HG02588 (cell line): Measurements from ENCODE around the gene PVALB.

Experiments
- ATAC-seq: cut with Tn5 transposase; IDR thresholded peaks from one replicate; pipeline ENCODE4 v1.9.1; 2021; ENCODE audit warnings: mild to moderate bottlenecking, moderate library complexity; ENCODE audit not compliant: unreplicated experiment

The PVALB gene

DNA sequence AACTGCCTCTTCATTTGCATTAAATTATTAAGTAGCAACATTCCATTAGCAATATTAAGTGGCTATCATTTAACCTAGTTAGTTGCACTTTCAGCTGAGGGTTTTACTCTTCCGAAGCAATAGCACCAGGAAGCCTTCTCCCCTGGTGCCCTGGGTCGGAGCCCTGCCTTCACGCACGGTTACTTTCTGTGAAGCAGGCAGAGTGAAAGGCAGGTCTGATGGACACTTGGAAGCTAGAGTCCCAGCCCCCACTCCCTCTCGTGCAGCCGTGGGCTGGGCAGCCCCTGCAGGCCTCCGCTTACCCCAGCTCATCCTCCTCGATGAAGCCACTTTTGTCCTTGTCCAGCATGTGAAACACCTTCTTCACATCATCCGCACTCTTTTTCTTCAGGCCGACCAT lies 2.0 kb downstream of the PVALB start:
- no peak for ATAC-seq

DNA sequence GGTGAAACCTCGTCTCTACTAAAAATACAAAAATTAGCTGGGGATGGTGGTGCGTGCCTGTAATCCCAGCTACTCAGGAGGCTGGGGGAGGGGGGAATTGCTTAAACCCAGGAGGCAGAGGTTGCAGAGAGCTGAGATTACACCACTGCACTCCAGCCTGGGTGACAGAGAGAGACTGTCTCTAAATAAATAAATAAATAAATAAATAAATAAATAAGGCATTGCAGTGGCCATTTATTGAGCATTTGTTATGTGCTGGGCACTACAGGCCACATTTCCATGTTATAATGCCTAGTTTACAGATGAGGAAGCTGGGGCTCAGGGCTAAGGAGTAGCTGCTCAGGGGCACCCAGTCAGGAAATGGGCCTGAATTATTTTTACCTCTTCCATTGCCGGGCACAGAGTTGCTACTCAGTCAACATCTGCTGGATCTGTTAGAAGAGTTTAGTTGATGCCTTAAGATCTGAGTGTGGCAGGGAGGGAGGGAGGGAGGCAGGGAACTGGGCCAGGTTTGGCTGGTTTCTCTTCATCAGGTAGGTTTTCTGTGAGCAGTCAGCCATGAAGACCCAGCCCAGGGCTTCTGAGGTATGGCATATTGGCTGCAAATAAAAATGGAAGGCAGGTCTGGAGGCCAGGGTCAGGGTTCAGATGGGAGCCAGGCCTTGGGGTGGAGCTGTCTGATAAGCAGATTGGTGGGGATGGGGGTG lies 5.6 kb downstream of the PVALB start:
- ATAC-seq: no peak

- ATAC-seq: no peak
These were observed 7.5 kb downstream of the PVALB start for GRCh38 chr22:36809351-36809750.

DNA sequence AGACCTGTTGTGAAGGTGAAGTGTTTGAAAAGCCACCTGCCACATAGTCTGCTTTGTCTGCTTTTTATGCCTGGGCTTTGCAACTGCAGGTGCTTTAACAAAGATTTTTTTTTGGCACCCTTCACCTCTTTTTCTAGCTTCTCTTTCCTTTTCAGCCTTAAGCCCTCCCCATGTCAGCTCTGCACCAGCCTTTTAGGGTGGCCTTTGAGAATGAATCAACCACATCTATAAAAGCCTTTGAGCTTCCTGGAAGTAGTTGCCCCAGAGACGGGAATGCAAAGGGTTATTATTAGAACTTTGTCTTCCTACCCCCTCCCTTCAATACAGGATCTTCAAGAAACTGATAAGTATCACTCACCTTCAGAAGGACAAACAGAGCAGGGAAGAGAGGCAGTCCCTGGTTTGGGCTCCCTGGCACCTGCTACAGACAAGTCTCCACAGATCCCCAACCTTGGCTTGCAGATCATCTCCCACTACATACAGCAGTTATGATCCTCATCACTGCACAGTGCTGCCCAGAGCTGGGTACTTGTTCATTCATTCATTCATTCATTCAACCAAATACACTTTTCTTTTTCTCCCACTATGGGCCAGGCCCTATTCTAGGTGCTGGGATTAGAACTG lies 8.0 kb downstream of the PVALB start:
- no peak for ATAC-seq

DNA sequence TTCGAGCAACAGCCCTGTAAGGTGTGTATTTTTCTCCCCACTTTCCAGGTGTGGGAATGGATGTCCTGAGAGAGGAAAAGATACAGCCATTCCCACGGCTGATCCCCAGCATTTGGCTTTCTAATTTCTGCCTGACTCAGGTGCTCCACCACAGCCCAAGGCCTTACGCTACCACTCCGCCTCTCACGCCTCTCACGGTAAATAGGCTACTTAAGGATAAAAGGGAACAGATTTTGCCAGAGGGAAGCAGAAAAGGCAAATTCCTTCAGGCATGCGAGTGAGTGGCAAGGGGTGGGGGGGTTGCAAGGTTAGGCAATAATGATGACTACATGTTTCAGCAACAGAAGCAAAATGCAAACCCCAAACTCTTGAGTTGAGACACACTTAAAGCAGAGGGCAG lies 9.2 kb downstream of the PVALB start:
- no peak for ATAC-seq

DNA sequence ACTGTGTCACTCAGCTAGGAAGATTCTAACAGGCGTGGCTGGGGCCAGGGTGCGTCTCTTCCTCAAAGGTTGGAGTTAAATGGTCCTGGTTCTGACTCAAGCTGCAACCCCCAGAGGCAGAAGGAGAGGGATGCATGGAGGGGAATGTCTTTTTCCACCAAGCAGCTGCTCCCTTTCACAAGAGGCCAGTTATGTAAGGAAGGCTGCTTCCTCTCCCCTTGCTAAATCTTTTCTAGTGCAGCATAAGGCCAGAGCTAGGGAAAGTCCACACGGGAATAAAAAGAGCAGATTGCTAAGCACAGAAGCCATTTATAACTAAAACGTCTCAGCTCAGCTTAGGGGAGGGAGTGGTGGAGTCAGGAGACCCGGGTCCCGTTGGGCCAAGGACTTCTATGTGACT lies 10.0 kb downstream of the PVALB start:
- ATAC-seq: no peak

GRCh38 chr22:36803358-36803757 lies 13.5 kb downstream of the PVALB start:
- ATAC-seq: no peak

- ATAC-seq: no peak
These were observed 18.2 kb downstream of the PVALB start for GRCh38 chr22:36798674-36799066.

DNA sequence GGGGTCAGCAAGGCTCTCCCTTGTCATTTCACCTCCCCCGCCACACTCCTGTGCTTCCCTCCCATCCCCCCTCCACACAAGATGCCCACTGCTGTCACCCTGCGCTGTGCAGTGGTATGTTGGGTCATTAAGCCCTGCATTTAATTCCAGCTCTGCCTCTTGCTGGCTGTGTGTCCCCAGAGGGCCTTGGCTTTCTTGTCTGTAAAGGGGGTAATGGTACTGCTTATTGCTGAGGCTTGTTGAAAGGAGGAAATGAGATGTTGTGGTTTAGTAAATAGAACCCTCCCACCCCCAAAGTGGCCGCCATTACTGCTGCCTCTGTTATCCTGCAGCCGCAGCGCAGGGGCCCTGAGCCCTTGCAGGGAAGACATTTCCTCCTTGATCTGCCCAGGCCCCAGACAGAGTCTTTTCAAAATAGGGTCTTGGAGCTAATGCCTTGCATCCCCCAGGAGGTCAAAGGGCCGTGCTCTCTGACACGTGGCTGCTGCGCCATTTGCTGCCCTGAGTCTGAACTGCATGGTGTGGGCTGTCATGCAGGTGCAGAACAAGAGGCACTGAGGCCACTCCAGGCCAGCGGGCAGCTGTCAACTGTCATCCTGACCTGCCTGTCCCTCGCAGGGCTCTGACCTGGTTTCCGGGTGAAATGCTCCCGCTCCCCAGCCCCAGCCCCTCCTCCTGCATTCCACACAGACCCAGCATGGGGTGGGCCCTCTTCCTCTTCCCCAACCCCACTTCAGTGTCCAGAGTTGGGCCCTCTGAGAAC lies 18.7 kb downstream of the PVALB start:
- no peak for ATAC-seq

GRCh38 chr22:36797374-36797773 lies 19.5 kb downstream of the PVALB start:
- no peak for ATAC-seq

DNA sequence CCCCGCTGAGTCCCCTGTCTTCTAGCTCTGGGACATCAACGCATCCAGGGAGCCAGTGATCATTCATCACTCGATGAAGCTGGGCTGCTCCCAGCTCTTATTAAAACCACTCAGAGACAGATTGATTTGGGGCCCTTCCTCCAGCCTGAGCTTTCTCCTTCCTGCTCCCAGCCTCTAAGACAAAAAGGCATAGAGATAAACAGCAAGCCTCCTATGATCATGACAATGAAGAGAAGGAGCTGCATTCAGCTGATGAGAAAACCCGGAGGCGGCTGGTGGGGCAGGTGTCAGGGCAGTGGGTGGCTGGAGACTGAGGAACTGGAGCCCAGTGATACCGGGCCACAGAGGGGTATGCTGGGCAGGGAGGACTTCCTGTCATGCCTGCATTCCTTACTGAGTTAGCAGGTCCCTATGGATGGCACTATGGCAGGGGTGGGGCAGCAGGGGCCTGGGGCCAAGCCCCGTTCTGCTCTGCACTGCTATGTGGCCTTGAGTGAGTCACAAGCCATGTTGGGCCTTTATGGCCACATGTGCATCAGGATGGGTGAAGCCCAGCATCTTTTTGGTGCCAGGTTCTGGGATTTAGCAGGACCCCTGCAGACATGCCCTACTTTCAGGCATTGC lies 20.2 kb downstream of the PVALB start:
- no peak for ATAC-seq

DNA sequence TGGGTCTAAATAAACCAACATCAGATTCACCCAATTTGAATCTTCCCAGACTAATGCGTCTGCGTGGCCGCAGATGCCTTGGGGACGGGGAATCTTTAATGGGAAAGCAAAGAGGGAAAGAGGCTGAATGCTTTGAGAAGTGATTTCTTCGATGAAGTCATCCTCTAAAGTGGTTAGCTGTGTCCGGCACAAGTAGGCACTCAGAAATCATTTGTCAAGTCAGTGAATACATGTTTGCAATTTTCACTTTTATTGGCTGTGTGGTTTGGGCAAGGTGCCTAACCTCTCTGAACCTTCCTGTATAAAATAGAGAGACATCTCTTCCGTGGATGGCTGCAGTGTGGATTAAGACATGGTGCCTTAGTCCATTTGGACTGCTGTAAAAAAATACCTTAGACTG lies 21.2 kb downstream of the PVALB start:
- no peak for ATAC-seq

GRCh38 chr22:36790648-36791047 lies 26.2 kb downstream of the PVALB start:
- ATAC-seq: no peak

DNA sequence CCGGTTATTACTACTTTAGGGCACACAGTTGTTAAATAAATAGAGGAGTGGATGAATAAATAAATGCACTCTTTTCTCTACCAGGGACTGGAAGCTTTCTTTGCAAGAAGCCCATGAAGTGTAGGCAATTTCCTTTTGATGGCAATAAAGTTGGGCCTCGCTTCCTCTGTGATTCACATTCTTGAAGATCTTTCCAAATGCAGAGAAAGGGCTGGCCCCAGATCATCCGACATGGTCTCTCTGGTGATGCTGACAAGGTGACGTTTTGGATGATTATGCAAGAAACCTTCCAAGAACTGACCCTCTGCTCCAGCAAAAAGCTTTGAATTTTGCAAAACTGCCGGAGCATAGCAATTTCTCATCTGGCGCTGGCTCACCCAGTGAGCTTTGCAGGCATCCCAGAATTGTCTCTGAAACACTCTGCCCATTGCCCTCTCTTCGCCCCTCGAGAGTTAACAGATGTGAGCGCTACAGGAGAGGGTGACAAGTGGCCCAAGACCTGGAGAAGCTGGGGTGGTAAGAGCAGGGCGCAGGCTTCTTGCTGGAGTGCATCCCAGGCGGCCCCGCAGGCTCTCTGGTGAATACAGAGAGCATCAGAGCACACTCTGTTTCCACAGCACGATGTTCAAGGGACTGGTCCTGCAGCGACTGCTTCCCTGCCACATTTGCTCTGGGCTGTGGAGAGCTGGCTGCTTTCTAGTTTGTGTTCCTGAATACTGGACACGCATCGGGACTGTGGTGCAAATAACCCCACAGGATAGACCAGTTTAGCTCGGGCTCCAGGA lies 29.4 kb downstream of the PVALB start:
- no peak for ATAC-seq

DNA sequence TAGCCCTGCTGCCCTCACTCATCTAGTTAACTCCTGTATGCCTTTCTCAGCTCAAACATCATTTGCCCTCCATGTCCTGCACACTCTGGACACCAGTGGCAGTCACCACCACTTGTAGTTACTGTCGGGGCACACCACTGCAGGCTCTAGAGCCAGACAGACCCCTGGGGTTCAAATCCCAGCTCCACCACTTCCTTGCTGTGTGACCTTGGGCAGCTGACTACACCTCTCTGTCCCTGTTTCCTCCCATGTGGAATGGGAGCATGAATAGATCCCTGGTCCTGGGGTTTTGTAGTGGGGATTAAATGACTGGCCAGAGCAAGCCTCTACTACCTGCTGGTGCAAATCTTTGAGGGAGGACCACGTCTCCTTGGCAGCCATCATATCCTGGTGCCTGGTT lies 33.1 kb downstream of the PVALB start:
- ATAC-seq: no peak

DNA sequence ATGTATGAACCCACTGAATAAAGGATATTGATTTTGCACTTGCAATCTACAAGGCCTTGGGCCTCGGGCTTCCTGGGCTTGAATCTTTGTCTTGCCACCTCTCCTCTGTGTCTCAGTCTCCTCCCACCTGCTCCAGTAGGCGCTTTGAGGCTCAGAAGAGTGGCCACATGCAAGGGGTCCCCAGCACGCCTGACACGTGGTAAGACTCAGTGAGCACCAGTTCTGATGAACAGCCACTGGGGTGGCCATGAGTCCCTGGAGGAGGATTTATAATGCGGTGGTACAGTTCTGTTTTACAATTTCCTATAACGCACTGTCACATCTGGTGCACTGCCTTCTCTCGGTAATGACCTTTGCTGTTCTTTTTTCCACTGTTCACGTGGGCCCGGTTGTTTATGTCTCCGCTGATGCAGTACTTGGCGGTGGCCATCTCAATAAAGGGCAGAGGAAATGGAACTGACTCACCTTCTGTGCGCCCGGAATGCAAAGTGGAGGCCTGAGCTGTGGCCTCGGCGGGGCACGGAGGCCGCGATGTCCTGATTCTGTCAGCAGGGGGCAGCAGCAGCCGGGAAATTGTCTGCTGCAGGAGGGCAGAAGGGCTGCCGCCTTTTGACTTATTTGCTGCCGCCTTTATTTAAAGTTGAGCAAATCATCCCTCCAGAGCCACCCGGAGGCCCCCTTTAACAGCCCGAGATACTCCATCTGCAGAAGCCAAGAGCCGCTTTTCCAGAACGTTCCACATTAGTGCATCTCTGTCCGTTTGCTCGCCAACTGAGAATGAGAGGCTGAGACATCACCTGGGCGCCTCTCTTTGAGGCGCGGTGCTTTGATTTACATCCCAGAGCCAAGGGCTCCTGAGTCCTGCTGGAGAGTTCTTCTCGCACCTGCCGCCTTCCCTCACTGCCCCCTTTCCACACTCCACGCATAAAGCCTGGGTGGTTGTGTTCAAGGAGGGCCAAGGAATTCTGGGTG lies 34.9 kb downstream of the PVALB start:
- no peak for ATAC-seq

- no peak for ATAC-seq
These were observed 38.8 kb downstream of the PVALB start for GRCh38 chr22:36778020-36778419.

DNA sequence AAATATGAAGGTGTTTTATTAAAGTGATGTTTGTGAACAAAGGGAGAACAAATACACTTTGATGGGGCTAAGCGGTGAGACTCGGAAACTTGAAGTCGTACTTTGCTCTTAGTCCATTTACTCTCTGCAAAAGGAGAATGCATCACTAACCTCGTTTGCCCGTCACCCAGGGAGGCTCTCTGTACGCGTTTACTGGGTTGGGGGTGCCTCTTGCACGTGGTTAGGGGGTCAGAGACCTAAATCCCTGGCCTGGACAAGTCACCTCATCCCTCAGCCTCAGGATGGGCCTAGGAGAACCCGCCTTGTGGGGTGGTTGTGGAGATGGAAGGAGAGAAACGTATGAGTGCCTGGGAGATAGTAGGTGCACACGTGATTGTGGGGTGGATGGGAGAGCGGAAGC lies 40.1 kb downstream of the PVALB start:
- no peak for ATAC-seq

DNA sequence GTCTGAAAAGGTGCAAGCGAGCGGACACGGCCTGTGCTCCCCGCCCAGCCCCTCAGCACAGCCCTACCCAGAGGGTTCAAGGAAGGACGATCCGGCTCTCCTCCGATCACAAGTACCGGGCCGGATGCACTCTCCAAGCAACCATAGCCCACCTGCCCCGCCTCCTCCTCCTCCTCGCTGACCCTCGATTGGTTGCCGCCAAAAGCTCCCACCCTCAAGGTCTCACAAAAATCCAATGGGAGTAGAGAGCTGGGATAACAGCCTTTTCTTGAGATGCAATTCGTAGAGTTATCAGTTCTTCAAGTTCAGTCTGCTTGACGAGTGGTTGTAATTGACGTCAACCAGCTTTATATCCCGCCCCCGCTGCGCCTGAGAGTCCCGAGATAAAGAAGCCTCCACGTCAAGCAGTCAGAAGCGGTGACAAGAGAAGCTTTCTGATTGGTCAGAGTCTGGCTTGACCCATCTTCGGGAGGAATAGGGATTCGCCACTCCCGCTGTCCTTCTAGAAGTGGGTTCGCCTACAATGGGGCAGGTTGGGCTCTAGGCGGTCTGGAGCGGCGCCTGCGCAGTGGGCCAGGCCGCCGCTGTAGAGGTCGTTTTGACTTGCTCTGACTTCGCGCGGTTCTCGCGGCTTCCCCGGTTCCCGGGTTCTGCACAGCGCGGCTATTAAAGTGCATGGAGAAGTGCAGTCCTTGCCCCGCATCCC lies 40.7 kb downstream of the PVALB start, which contains the start of gene IFT27:
Gene IFT27 (minus strand): TSS at position 156 of the 706 bp plus-strand sequence. CDS start 412 bp downstream, outside the sequence.
- ATAC-seq: peak; percentile 86
